ENCODE data around the gene IL12RB2.

IL12RB2 gene

GRCh38 chr1:67314696-67315095, 7.0 kb downstream of the IL12RB2 start:
- DNase-seq, result no peak

- no peak for DNase-seq
These were observed 8.7 kb downstream of the IL12RB2 start for GRCh38 chr1:67316180-67316902.

GRCh38 chr1:67316918-67317317, 9.2 kb downstream of the IL12RB2 start:
- no peak for DNase-seq

GRCh38 chr1:67317803-67318202, 10.1 kb downstream of the IL12RB2 start:
- DNase-seq, result no peak

GRCh38 chr1:67322442-67322841, 14.8 kb downstream of the IL12RB2 start:
- DNase-seq, result no peak

GRCh38 chr1:67323087-67323486, 15.4 kb downstream of the IL12RB2 start:
- DNase-seq, result no peak

GRCh38 chr1:67324068-67324467, 16.4 kb downstream of the IL12RB2 start:
- no peak for DNase-seq

GRCh38 chr1:67327864-67328466, 20.3 kb downstream of the IL12RB2 start:
- no peak for DNase-seq

GRCh38 chr1:67332653-67333529, 25.2 kb downstream of the IL12RB2 start:
- peak in 1 of 2 donors; percentile 50 for DNase-seq

GRCh38 chr1:67333603-67334002, 25.9 kb downstream of the IL12RB2 start:
- no peak for DNase-seq

- DNase-seq, result no peak
These were observed 27.7 kb downstream of the IL12RB2 start for GRCh38 chr1:67335411-67335810.

- DNase-seq, result no peak
These were observed 28.5 kb downstream of the IL12RB2 start for GRCh38 chr1:67336157-67336556.

GRCh38 chr1:67336783-67337182, 29.1 kb downstream of the IL12RB2 start:
- no peak for DNase-seq

- DNase-seq, result no peak
These were observed 31.0 kb downstream of the IL12RB2 start for GRCh38 chr1:67338642-67339041.

GRCh38 chr1:67339623-67340343, 32.1 kb downstream of the IL12RB2 start:
- DNase-seq, result no peak

- DNase-seq, result peak; percentile 10 to 26
These were observed 34.6 kb downstream of the IL12RB2 start for GRCh38 chr1:67342076-67342890.

GRCh38 chr1:67345556-67345955, 37.9 kb downstream of the IL12RB2 start:
- DNase-seq, result no peak

GRCh38 chr1:67346982-67347381, 39.3 kb downstream of the IL12RB2 start:
- no peak for DNase-seq

- DNase-seq, result no peak
These were observed 40.2 kb downstream of the IL12RB2 start for GRCh38 chr1:67347688-67348472.

- DNase-seq, result no peak
These were observed 41.0 kb downstream of the IL12RB2 start for GRCh38 chr1:67348586-67349252.

- DNase-seq, result no peak
These were observed 43.1 kb downstream of the IL12RB2 start for GRCh38 chr1:67350783-67351182.
